HG03342 (cell line): ENCODE data around the gene MACF1.

Experiments used
- ATAC-seq: cut with Tn5 transposase; IDR thresholded peaks from one replicate; pipeline ENCODE4 v1.9.1; 2021; ENCODE audit warnings: mild to moderate bottlenecking, moderate library complexity; ENCODE audit not compliant: unreplicated experiment

Gene MACF1

DNA sequence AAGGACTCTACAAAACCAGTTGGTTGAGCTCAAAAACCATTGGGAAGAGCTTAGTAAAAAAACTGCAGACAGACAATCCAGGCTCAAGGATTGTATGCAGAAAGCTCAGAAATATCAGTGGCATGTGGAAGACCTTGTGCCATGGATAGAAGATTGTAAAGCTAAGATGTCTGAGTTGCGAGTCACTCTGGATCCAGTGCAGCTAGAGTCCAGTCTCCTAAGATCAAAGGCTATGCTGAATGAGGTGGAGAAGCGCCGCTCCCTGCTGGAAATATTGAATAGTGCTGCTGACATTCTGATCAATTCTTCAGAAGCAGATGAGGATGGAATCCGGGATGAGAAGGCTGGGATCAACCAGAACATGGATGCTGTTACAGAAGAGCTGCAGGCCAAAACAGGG is 183.0 kb downstream of the MACF1 start:
- no peak for ATAC-seq

GRCh38 chr1:39391691-39392679 is 187.5 kb downstream of the MACF1 start:
- ATAC-seq, result no peak

GRCh38 chr1:39392851-39393573 is 188.5 kb downstream of the MACF1 start:
- no peak for ATAC-seq

GRCh38 chr1:39393645-39394044 is 189.2 kb downstream of the MACF1 start:
- ATAC-seq, result no peak

- ATAC-seq, result no peak
Measured at GRCh38 chr1:39394059-39394458, 189.6 kb downstream of the MACF1 start.

GRCh38 chr1:39394598-39394997 is 190.1 kb downstream of the MACF1 start:
- no peak for ATAC-seq

DNA sequence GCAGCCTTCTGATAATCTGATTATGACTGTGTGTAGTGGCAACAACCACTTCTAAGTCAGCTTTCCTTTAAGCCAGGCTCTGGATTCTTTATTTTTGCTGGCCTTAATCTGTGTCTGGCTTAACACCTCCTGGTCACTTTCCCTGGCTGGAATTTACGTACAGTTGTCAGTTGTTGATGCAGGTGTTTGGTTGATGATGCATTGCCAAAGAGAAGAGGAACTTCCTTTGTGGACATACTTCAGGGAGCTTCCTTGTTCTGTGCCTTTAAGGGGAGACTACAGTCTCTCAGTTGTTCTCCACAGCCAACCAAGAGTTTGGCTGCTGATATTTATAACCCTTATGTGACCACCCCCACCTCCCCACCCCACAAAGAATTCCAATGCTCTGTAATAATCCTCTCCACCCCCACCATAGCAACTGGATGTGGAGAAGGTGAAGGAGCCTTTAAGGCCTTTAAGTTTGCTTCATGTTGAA is 190.9 kb downstream of the MACF1 start:
- no peak for ATAC-seq

DNA sequence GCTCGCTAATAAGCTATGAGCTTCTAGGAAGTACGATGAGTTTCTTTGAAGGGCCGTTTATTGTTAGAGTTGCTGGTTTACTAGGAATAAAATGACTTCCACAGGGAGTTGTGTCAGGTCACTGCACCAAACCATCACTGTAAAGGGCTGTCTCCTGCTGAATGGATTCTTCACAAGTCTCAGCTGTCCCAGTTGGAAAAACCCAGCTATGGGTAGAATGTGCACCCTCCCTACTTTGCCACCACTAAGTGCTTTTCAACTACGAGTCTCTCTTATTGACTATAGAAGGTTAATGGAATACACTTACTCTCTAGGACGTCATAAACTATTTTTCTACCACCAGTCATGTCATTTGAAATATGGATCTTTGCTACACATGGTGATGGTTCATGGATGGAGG is 192.2 kb downstream of the MACF1 start:
- no peak for ATAC-seq

- ATAC-seq, result no peak
Measured at GRCh38 chr1:39397487-39397886, 193.0 kb downstream of the MACF1 start.

DNA sequence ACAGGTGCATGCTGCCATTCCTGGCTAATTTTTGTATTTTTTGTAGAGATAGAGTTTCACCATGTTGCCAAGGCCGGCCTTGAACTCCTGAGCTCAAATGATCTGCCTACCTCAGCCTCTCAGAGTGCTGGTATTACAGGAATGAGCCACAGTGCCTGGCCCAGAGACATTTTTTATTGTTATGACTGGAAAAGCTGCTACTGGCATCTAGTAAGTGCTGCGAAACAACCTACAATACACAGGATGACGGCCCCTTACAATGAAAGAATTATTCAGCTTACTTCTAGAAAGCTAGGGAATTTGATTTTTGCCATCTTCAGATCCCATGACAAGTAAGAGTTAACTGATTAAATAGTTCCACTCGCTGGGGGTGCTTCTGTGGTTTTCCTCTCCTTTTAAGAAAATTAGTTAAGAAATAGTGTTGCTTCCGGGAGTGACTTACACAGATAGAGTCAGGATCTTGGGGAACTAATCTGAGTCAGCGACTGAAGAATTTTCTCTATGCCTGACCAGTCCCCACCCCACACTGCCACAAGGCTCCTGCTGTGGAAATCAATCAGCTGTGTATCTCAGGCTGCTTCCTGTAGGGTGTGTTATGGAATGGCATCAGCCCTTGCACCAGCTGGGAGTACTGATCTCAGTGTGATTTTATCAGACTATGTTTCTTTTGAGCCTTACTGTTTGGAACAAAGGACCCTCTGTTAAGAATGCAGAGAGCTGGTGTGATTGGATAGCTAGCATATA is 194.0 kb downstream of the MACF1 start:
- ATAC-seq, result no peak

DNA sequence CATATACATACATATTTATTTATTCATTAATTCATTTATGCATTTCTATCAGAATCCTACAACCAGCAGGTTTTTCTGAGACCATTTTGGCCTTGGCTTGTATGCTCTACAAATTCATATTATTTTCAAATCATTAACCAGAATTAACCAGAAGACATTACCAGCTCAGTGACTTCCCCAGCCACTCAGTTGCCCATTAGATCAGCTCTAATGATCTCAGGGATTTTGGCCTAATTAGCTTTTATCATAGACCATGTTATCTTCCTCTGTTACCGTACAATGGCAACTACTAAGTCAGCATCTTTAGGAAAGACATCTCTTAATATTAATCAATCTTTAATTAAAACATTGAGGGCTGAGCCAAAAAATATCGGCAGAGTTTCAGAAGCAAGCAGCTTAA is 196.6 kb downstream of the MACF1 start:
- no peak for ATAC-seq

- ATAC-seq, result no peak
Measured at GRCh38 chr1:39404876-39405275, 200.4 kb downstream of the MACF1 start.

DNA sequence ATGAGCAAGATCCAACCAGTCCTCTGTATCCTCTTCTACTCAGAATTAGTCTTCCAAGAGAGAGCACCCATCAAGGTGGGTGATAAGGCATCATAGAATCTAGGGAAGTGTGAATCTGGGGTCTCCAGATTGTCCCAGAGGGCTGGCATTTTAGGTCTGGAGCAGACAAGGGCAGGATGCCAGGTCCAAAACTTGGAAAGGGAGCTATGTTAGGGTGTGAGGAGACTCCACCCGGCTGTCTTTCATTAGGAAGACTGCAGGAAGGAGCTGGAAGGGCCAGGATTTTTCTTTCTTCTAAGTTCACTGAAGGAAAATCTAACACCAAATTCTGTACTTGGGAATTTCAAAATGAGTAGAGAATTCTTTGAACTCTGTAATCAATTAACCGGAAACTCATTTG is 200.9 kb downstream of the MACF1 start:
- no peak for ATAC-seq

GRCh38 chr1:39406533-39407450 is 202.3 kb downstream of the MACF1 start:
- ATAC-seq, result no peak

DNA sequence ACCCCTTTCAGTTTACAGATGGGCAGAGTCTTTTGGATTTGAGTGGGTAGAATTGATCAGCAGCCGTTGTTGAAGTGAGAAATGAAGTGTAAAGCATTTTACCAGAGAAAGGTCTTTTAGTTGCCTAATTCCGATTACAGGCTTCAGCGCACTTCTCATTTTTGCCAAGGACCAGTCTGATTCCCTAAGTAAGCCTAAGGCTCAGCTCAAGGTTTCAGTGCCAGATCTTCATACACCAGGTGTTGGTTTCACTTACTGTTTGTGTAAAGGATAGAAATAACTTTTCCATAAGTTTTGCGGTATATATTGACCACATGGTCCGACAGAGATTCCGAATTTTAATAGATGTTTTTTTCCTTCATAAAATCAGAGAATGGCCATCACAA is 203.0 kb downstream of the MACF1 start:
- ATAC-seq, result no peak

DNA sequence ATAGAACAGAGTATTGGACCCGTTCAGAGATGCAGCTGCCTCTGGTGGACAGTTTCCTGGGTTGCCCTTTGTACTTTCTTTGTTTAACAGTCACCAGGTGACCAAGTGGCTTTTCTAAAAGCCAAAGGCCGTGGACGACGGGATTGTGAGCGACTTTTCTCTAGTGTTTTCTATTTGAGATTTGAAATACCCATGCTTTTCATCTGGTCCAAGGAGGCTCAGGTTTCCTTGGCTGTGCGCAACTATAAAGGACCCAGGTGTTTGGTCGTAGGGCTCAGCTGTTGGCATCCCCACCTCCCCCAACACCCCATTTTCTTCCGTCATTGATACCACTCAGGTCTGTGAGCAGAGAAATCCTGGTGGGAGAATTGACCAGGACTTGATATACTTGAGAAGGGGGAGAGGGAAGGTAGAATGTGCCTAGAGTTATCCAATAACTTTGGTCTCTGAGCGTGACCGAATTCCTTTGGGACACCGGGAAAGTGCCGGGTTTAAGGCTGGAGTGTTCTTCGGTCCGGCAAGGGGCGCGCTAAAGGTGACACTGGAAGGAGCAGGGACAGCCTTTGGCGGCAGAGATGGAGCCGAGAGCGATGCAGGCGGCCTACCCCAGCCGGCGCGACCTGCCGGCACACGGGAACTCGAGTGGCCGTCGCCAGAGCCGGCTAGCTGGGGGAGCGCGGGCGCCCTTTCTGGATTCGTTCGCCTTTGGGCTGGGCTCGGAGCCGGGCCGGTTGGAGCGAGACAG is 203.6 kb downstream of the MACF1 start:
- ATAC-seq, result no peak

- ATAC-seq, result peak; percentile 65
Measured at GRCh38 chr1:39408641-39409054, 204.2 kb downstream of the MACF1 start.

GRCh38 chr1:39409055-39409816 is 204.7 kb downstream of the MACF1 start:
- ATAC-seq, result no peak
